SH-SY5Y (cell line): ENCODE measurements around the gene EDA.

ENCODE experiments used
- GATA2 ChIP-seq: IDR thresholded peaks from 2 replicates; pipeline ENCODE4 v1.6.1; 2011; ENCODE audit warnings: mild to moderate bottlenecking, low read depth, low read length
- GATA3 ChIP-seq: IDR thresholded peaks from 2 replicates; pipeline ENCODE4 v1.6.1; 2011; ENCODE audit warnings: low read depth, mild to moderate bottlenecking, low read length, moderate library complexity

DNA sequence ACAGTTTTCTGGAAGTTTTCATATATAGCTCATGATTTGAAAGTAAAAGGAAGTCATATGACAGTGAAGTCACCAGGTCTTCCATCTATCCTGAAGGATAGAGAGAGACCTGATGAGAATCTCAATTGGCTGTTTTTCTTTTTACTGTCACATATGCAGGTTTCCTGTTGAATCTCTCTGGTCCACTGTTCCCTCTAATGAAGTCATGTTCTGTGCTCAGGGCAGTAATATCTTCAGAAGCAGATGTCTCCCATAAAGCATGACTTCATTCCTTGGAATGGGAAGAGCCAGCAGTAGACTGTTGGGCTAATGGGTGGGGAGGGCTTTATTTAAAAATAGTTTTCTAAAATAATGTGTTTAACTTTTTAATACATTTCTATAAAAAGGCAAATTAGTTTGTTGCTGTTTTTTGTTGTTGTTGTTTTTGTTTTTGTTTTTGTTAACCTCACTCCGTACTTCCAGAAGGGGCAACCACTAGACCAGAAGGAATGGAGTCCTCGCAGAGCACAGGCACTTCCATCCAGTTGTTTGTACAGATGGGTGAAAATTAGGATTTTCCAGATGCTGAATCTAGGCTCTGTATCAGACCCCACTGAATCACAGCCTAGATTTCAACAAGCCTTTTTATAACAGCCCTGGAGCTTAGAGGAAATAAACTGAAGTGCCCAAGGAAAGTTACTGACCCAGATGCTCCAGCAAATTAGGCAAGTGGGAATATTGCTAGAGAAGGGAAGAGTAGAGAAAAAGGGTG lies 379.6 kb downstream of the EDA start:
- TF ChIP-seq GATA2 (no peak), GATA3 (no peak)
